NCI-H345 treated with DMSO at 0.1 percent for 48 hours (cell line): ENCODE measurements around the gene DUSP15.

Experiments
- DNase-seq: peaks from one replicate; lab custom pipeline; 2025; ENCODE audit not compliant: unreplicated experiment; lab: John Stamatoyannopoulos, UW

The DUSP15 gene

GRCh38 chr20:31894980-31895675 lies 24.8 kb upstream of the DUSP15 start:
- DNase-seq = no peak

- no peak for DNase-seq
Observed at GRCh38 chr20:31890646-31891045, 20.3 kb upstream of the DUSP15 start.

DNA sequence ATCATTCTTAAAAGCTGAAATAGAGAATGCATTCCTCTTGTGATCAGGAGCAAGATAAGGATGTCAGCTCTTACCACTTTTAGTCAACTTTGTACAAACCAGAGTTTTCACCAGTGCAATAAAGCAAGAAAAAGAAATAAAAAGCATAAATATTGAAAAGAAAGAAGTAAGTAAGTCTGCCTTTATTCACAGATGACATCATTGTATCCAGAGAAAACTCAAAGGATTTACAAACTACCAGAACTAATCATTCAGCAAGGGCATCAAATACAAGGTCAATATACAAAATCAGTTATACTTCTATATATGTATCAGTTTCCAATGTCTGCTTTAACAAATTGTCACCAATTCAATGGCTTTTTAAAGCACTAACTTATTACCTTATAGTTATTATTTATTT lies 13.5 kb upstream of the DUSP15 start:
- DNase-seq = no peak

DNA sequence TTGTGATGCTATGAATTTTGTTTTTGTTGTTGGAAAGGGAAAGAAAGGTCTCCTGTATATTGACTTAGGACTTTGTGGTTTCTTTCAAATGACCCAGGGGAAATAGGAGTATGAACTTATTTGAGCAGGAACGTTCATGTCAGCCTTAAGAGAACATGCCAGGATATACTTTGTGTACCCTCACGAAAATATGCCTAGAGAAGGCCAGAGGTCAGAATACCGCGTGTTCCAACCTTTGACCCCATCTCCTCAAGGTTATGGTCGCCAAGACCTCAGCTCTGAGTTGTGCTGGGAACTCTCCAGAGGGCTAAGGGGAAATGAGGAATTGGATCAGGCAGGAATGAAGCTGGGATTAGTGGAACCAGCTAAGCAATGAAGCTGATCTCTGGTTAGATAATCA lies 11.6 kb upstream of the DUSP15 start:
- DNase-seq = no peak

DNA sequence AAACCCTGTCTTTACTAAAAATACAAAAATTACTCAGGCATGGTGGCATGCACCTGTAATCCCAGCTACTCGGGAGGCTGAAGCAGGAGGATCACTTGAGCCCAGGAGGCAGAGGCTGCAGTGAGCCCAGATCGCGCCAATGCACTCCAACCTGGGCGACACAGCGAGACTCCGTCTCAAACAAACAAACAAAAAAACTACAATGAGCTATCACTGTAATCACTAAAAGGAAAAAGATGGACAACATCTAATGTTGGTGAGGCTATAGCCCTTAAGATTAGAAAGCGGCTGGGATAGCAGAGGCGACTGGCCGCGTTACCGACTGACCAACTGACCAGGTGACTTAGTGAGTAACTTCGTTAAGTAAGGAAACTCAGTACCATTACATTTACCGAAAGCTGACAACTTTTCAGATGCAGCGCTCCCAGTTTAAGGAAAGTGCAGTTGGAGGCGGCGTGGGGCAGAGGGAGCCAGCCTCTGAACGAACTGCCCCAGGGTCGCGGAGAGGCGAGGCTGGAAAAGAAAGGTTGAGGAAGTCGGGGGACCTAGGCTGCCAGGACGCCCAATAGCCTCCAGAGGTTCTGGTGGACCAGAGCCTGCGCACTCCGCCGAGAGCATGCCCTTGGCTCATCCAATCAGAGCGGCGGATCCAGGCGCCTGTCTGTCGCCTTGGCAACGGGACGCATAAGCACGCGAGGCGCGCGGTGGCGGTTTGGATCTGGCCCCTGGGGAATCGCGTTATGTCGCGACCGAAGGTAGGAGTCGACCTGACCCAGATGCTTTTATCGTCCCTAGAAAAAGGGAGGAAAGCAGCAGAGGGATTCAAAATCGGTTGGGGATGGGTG lies 9.0 kb upstream of the DUSP15 start:
- peak; percentile 93 for DNase-seq

- DNase-seq = no peak
Observed at GRCh38 chr20:31877684-31878083, 7.4 kb upstream of the DUSP15 start.

DNA sequence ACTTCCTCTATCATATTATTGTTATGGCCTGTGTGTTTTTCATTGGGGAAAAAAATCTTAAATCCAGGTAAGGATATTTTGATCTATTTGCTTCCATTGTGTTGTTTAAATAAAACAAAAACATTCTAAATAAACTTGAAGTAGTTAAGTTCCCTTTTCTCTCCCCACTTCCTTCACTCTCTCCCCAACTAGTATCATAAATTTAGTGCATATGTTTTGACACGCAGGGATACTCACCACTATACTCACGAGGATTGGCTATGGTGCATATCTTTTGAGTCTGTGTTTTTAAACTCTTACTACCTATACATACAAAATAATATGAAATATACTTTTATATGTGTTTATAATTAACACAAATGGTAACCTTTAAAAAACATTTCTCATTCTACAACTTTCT lies 5.3 kb upstream of the DUSP15 start:
- DNase-seq = no peak

- DNase-seq = no peak
Observed at GRCh38 chr20:31872406-31872805, 2.1 kb upstream of the DUSP15 start.

DNA sequence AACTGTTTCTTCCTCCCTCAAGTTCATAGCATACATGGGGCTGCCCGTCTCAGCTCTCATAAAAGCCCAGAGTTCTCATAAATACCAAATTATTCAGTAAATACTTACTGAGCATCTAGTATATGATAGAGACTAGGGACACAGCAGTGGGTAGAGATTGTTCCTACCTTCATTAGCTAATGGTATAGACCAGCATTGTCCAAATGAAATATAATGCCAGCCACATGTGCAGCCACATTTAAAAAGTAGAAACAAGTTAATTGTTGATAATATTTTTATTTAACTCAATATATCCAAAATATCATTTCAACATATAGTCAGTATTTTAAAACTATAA lies 1.3 kb upstream of the DUSP15 start:
- no peak for DNase-seq

GRCh38 chr20:31870726-31871617 lies 645 bp upstream of the DUSP15 start:
- no peak for DNase-seq

- DNase-seq = no peak
Observed at GRCh38 chr20:31869673-31869941, 720 bp downstream of the DUSP15 start.

- DNase-seq = no peak
Observed at GRCh38 chr20:31868853-31869672, 1.3 kb downstream of the DUSP15 start.

DNA sequence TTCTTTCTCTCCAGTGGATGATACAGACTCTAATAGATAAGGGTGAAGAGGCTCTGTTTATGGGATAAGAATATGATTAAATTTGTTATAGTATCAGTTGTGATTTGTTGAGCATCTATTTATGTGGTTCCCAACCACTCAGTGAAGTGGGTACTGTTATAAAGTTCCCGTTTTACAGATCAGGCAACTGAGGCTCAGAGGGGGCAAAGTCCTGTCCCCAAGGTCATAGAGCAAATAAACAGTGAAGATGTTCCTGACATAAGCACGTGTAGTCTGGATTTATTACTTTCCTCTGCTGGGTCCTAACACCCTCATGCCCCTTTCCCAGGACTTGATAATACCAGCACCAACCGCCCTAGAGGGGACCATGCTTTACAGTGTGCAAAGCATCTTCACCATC lies 4.1 kb downstream of the DUSP15 start:
- no peak for DNase-seq

DNA sequence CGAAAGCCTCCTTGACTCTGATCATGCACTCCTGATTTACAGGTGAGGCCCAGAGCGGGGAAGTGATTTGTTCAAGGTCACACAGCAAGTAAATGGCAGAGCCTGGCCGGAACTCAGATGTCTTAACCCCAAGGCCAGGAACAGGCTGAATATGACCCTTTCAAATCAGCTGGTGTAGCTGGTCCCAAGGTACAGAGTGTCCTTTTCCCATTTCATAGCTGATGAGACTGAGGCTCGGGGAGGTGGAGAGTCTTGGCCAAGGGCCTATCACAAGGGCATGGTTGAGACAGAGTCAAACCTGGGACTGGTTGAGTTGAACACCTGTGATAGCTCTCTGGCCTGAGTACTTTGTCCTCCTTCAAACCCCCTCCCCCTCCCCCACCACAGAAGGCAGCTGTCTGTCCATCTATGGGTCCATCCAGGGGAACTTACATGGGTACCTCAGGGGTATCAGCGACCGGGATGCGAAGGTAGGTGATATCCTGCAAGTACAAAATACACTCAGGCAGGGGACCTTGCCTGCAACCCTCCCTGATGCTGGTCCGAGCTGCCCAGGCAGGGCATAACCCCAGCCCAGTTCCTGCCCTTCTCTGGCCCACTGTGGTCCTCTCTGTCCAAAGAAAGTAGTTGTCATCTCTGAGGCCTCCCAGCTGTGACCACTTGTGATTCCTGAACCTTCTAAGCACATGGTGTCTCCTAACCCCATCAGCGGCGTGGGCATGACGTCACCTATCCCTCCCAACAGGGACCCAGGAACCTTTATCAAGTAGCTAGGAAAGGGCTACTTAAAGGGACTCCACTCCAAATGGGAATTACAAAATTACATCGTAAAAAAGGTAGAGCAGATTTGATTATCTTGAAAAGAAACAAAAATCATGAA lies 5.6 kb downstream of the DUSP15 start:
- no peak for DNase-seq

- DNase-seq = no peak
Observed at GRCh38 chr20:31863296-31864085, 6.8 kb downstream of the DUSP15 start.

DNA sequence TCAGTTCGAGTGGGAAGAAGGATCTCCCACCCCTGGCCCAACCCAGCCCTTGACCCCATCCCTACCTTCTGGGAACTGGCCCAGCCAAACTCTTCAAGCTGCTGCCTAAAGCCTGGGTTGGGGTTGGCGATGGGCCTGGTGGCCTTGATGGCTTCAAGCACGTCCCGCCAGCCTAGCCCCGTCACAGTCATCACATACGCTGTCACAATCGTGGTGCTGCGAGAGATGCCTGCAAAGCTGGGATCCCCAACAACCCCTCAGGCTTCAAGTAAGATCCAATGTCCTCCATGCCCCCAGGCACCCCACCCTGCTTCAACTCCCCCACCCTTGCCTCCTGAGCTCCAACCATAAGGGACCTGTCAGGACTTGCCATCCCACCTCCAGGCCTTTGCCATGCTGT lies 7.8 kb downstream of the DUSP15 start:
- no peak for DNase-seq

DNA sequence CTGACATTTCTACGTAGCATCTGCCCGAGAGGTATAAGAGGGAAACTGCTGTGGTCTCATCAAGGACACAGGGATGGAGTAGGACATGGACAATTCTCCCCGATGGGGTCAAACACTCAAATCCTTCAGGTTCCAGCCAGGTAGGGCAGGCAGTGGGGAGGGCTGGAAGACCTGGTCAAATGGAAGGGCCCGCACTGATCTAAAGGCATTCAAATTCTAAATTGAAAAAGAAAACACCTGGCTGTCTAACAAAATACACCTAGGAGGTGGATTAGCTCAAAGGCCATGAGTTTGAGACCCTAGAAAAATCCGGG lies 8.2 kb downstream of the DUSP15 start:
- no peak for DNase-seq

DNA sequence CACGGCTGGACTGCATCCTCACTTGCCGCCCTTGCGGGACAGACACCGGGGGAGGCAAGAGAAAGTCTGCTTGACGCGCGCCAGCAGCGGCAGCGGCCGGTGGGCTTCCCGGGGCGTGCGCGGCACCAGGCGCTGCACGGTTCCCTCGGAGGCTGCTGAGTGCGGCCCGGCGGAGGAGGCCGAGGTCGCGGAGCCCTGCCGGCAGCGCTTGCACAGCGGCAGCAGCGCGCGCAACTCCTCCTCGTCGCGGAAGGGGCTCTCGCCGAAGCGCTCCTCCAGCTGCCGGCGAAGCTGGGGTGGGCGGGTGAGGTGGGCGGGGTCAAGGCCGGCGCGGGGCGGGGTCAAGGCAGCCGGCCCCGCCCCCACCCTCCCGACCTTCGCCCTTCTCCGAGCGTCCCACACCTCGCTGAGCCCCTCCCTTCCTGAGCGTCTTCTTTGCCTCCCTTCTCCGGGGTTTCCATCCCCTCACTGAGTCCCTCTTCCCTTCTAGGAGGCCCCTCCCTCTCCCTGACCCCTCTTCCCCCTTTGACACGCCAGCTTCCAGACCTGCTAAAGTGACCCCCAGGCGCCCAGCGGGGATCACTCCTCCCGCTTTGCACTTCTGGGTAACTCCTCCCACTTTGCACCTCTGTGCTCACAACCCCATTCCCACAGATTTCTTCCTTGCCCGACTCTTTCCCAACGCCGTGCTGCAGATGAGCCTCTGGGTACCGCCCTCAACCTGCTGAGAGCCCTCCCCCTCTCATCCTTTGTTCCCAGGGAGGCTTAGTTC lies 8.8 kb downstream of the DUSP15 start:
- peak; percentile 82 for DNase-seq

DNA sequence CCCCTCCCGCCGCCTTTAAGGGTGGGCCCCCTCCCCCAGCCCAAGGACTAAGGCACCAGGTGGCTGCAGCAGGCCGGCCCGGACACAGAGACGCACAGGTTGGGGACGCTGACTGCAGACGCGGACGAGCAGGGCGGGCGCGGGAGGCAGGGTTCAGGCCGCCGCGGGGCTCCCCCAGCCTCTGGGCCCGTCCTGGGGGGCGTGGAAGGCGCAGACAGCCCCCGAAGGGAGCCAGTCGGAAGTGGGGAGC lies 9.3 kb downstream of the DUSP15 start:
- DNase-seq = peak; percentile 41
